ENCODE results near the gene PTPRN2.

The PTPRN2 gene

DNA sequence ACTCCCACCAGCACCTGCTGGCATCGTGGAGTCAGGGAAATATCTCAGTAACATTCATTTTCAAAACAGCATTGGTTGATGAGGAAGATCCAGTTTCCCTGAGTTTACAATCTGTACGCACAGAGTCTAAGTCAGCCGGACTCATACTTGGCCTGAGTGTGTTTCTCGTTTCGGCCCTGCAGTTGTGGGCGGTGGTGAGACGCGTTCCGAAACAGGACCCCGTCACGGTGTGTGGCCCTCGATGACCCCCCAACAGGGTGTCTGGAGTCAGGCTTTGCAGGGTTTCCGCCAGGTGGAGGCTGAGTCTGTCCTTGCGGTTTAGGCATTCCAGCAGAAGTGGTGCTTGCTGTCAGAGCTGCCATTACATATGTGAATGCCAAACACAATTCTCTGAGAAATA, 933.3 kb downstream of the PTPRN2 start:
- TF ChIP-seq, protein P1, sequence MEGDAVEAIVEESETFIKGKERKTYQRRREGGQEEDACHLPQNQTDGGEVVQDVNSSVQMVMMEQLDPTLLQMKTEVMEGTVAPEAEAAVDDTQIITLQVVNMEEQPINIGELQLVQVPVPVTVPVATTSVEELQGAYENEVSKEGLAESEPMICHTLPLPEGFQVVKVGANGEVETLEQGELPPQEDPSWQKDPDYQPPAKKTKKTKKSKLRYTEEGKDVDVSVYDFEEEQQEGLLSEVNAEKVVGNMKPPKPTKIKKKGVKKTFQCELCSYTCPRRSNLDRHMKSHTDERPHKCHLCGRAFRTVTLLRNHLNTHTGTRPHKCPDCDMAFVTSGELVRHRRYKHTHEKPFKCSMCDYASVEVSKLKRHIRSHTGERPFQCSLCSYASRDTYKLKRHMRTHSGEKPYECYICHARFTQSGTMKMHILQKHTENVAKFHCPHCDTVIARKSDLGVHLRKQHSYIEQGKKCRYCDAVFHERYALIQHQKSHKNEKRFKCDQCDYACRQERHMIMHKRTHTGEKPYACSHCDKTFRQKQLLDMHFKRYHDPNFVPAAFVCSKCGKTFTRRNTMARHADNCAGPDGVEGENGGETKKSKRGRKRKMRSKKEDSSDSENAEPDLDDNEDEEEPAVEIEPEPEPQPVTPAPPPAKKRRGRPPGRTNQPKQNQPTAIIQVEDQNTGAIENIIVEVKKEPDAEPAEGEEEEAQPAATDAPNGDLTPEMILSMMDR (IDR thresholded peaks at IDR 0.05): no peak

DNA sequence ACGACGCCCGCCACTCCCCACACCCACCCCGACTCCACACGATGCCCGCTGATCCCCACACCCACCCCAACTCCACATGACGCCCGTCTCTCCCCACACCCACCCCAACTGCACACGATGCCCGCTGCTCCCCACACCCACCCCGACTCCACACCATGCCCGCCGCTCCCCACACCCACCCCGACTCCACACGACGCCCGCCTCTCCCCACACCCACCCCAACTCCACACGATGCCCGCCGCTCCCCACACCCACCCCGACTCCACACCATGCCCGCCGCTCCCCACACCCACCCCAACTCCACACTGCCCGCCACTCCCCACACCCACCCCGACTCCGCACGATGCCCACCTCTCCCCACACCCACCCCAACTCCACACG, 933.8 kb downstream of the PTPRN2 start:
- Histone ChIP-seq H2AFZ (no peak overlapping the region), H3K9ac (no peak overlapping the region), H3K27me3 (ENCODE audit: control insufficient read depth, insufficient read depth, low read length) (no peaks in the 10 kb centered on the region), H3K9me3 (ENCODE audit: control insufficient read depth, low read length) (no peaks in the 10 kb centered on the region), H3K36me3 (ENCODE audit: control insufficient read depth, insufficient read depth, low read length) (no peaks in the 10 kb centered on the region), H3K4me1 (no peaks in the 10 kb centered on the region), H3K27ac (no peak overlapping the region), H3K4me3 (ENCODE audit: low read depth, low read length) (no peak overlapping the region), H3K79me2 (no peaks in the 10 kb centered on the region), H3K4me2 (ENCODE audit: low read length) (no peak overlapping the region)
- TF ChIP-seq, protein P1 (IDR thresholded peaks at IDR 0.05): no peak

More for the DNA sequence above, 933.3 kb downstream of the PTPRN2 start:
- no peaks in the 10 kb centered on the region for H3K36me3 ChIP-seq (ENCODE audit: control insufficient read depth, insufficient read depth, low read length)
- no peak overlapping the region for H3K27ac ChIP-seq
- H3K9me3 ChIP-seq (ENCODE audit: control insufficient read depth, low read length): no peaks in the 10 kb centered on the region
- H3K9ac ChIP-seq: no peak overlapping the region
- no peaks in the 10 kb centered on the region for H3K27me3 ChIP-seq (ENCODE audit: control insufficient read depth, insufficient read depth, low read length)
- H3K4me1 ChIP-seq: no peaks in the 10 kb centered on the region
- no peak overlapping the region for H3K4me2 ChIP-seq (ENCODE audit: low read length)
- H2AFZ ChIP-seq: no peak overlapping the region
- H3K79me2 ChIP-seq: no peaks in the 10 kb centered on the region
- no peak overlapping the region for H3K4me3 ChIP-seq (ENCODE audit: low read depth, low read length)

DNA sequence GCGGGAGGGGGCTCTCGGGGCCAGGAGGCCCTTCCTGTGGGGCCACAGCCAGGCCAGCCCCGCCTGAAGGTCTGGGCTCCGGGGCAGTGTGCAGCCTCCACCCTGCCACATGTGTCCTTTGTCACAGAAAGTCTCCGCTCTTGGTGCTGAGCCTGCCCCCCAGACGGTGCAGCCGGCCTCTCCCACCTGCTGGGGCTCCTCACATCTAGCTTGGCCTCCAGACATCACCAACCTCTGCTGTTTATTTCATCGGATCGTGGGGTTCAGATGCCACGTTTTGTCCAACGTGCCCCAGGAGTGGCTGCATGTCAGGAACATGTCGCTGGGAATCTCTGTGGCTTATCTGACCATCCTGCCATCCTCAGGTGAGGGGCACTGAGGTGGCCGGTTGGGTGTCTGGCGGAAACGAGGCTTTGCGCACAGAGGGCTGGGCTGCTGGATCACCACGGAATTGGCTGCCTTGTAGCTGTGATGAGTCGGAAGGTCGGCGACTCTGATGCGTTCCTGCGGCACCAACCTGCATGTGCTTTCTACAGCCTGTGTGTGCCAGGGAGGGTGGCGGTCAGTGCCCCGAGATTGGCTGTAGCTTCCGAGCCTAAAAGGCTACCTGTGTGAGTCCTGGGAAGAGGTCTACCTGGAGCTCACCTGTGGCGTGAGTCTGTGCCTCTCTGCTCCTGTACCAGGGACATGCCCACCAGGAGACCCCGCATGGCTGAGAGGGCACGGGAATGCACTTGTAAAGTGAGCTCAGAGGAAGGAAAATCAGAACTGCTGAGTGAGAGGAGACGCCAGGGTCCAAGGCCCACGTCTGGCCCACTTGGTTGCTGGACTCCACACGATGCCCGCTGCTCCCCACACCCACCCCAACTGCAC, 934.4 kb downstream of the PTPRN2 start:
- no peaks in the 10 kb centered on the region for H3K4me1 ChIP-seq

GRCh38 chr7:157652161-157652953, 935.3 kb downstream of the PTPRN2 start:
- Histone ChIP-seq H3K4me3 (ENCODE audit: low read depth, low read length) (no peak overlapping the region), H3K4me1 (no peaks in the 10 kb centered on the region), H3K36me3 (ENCODE audit: control insufficient read depth, insufficient read depth, low read length) (no peaks in the 10 kb centered on the region), H3K27ac (no peak overlapping the region), H3K9ac (no peak overlapping the region), H3K79me2 (no peaks in the 10 kb centered on the region), H3K4me2 (ENCODE audit: low read length) (no peak overlapping the region), H3K27me3 (ENCODE audit: control insufficient read depth, insufficient read depth, low read length) (no peaks in the 10 kb centered on the region), H2AFZ (no peak overlapping the region), H3K9me3 (ENCODE audit: control insufficient read depth, low read length) (no peaks in the 10 kb centered on the region)
- TF ChIP-seq, protein P1 (IDR thresholded peaks at IDR 0.05): no peak

More for the DNA sequence above, 934.4 kb downstream of the PTPRN2 start:
- H3K79me2 ChIP-seq: no peaks in the 10 kb centered on the region
- TF ChIP-seq, protein P1 (IDR thresholded peaks at IDR 0.05): no peak
- no peaks in the 10 kb centered on the region for H3K9me3 ChIP-seq (ENCODE audit: control insufficient read depth, low read length)
- H3K4me3 ChIP-seq (ENCODE audit: low read depth, low read length): no peak overlapping the region
- H3K4me2 ChIP-seq (ENCODE audit: low read length): no peak overlapping the region
- no peak overlapping the region for H3K27ac ChIP-seq
- no peaks in the 10 kb centered on the region for H3K36me3 ChIP-seq (ENCODE audit: control insufficient read depth, insufficient read depth, low read length)
- no peaks in the 10 kb centered on the region for H3K27me3 ChIP-seq (ENCODE audit: control insufficient read depth, insufficient read depth, low read length)
- H2AFZ ChIP-seq: no peak overlapping the region
- no peak overlapping the region for H3K9ac ChIP-seq

Measured in parathyroid adenoma (tissue), 2 donors.